Activated T-cell treated with anti-CD3 and anti-CD28 coated beads for 1 hour (primary cell): ENCODE measurements around the gene GOLGA2.

Experiments
- DNase-seq: peaks from one replicate; pipeline ENCODE4 v3.0.0-alpha.2; 2020; ENCODE audit warnings: low read depth

The GOLGA2 gene

DNA sequence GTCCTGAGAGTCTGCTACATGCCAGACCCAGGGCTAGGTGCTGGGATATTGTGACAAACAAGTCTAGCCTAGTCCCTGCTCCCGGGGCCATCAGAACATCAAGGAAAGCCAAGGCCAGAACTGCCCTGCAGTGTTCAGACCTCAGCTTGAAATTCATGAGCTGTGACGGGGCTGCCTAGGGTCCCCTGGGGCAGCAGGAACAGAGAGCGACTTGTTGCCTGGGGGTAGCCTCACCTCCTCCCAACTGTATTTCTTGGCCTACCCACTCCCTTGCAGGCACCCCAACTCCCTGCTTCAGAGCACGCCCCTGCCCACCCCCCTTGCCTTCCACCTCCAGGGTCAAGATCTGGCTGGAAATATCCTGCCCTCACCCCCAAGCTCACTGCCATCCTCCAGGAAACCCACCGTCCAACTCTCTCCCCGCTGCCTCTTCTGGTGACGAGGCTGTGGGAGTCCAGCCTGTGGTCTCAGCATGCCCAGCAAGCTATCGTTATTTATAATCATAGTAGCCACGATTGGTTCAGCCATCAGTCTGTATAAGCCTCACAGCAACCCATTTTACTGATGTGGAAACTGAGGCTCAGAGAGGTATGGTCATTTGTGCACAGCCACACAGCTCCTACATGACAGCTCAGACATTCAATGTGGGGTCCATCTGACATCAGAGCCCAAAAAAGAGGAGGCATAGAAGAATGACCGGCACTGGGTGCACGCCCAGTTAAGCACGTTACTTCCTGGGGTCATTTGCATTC lies 61.9 kb downstream of the GOLGA2 start:
- no peak for DNase-seq

DNA sequence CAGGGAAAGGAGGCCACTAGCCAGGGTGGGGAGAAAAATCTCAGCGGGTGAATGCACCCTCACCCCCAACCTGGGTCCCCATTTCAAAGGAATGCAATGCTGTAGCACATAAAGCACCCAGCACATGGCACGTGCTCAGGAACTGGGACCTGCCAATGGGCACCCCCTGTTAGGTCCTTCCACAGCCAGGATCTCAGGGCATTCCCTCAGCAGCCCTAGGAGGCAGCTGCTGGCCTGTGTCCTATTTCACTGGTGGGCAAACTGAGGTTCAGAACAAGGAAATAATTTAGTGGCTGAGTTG lies 63.9 kb downstream of the GOLGA2 start:
- DNase-seq: no peak

DNA sequence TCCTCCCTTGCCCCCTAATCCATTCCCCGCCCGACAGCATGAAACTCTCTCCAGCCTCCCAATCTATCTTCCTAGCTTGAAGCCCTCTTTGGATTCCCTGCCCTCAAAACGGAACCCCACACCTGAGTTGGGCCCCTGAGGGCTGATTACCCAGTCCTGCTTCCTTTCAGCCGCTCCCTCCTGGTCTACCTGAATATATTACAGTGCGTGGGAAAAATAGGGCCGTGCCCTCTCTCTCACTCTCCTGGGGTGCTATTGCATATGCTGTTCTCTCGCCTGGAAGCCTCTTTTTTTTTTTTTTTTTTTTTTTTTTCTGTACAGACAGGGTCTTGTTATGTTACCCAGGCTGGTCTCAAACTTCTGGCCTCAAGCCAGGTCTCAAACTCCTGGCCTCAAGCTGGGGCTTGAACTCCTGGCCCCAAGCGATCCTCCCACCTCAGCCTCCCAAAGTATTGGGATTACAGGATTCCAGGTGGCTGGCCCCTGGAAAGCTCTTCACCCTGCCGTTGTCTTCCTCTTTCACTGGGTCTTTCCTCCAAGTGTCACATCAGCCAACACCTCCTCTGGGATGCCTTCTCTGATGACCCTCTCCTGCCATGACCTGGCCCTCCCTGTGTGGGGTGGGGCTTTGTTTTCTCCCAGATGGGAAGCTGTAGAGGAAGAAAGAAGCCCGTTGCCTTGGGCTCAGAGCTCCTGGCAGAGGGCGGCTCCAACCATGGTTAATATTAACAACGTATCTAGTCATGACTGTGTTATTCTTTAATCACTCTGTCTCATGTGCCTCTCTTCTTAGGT lies 64.4 kb downstream of the GOLGA2 start:
- DNase-seq: no peak

DNA sequence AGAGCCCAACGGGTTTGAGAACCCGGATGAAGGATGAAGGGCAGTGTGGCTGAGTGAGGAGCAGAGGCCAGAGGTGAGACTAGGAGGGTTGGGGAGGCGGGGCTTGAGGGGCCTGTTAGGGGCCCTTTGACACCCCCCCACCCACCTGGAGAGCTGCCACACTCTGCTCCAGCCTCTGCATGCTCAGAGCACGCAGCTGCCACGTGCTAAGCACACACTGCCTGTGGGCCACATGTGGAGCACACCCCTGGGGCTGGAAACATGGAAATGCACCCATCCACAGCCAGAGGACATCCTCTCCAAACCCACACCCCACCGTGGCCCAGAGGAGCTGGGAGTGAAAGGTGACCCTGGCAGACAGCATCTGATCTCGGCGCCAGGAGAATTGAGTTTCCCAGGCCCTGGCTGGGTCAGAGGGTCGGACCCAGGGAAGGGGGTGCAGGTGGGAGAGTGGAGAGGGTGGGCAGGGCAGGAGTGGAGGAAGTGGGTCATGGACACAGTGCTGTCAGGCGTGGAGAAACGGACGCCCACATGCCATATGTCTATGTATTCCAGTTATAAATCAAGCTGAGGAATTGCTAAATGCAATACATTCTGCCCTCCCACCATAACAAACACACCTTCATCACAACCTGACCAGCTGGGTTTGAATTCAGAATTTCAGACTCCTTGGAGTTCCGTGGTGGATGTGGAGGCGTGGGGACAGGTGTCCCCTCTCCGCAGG lies 66.7 kb downstream of the GOLGA2 start:
- no peak for DNase-seq

DNA sequence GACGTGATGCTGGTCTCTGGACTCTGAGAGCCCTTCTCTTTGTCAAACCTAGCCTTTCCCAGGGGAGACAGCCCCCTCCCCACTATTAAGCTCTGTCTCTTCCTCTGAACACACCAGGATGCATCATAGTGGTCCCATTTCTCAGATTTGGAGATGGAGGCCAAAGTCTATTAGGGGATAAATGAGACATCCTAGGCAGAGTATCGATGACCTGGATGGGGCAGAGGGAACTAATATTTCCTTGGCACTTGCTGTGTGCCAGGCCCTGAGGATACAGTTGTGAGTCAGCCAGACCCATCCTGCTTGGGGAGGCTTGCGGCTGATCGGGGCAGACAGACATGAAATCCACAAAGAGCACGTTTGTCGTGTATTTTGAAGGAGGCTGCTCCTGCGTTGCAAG lies 67.4 kb downstream of the GOLGA2 start:
- no peak for DNase-seq

DNA sequence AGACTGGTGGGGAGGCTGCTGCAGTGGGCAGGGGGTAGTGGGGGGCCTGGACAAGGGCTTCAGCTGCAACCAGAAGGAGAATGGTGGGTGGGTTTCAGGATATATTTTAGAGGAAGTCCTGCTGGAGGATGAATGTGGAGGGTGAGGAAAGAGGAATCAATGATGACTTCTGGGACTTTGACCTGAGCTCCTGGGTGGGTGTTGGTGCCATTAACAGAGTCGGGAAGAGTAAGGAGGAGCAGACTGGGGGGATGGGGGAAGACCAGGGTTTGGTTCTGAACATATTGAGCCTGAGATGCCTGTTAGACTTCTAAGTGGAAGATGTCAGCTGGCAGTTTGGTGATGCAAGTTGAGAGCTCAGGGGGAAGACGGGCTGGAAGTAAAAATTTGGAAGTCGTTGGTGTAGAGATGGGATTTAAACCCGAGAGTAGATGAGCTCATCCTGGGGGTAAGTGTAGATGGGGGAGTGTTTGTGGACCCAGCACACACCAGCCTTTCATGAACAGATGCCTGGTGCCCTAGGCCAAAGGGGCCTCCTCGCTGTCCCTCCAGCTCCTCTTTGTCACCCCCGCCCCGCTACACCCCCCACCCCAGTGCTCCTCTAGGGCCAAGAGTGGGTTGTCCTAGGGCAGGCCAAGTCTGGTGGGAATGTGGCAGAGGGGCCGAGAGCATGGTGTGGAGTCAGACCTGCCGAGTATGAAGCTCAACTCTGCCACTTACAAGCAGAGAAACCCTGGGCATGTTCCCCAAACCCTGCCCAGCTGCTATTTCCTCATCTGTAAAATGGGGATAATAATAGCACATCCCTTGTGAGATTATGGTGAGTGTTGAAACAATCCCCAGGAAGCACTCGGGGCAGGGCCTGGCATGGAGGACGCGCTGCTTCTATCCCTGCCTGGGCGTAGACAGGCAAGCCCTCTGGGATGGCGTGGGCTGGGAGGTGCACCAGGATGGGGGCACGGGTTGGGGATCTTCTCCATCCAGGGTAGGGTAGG lies 68.6 kb downstream of the GOLGA2 start:
- DNase-seq: no peak

DNA sequence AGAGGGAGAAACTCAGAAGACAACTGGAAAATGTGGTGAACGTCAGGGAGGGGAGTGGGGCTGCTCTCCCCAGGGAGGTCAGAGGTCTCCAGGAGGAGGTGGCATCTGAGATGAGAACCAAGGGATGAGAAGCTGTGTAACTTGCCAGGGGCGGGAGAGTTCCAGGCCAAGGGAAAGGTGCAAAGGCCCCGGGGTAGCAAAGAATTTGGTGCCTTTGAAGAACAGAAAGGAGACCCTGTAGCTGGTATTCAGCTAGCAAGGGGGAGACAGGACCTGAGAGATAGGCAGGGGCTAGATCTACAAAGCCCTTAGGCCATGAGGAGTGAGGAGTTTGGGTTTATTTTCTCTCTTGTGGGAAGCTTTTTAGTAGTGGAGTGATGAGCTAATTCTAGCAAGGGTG lies 69.3 kb downstream of the GOLGA2 start:
- no peak for DNase-seq
